K562 (cell line): ENCODE results near the gene PLCB1. TPM values are rescaled to one million over a fixed set of nuclear protein-coding genes. Genes with fewer than 3 reads are reported as not detected.

Experiments used
- ATAC-seq: fragments of 200-7000 bp; cut with Tn5 transposase; 3 replicates; pipeline ENCODE4 v1.9.1; 2020; ENCODE audit warnings: moderate library complexity
- BruUV-seq: library from RNA; stranded (reverse); fragments of 400-500 nt; replicated peaks from 2 replicates; lab custom pipeline; 2021; lab: Mats Ljungman, UMichigan
- CTCF ChIA-PET: fragments of 300-600 bp; formaldehyde crosslinking; extraction: SDS; loops from one replicate; lab custom pipeline; 2021; ENCODE audit warnings: low intra/inter-chr PET ratio; lab: Yijun Ruan, JAX
- POLR2A ChIA-PET: fragments of 300-600, 350-650 bp; sonication (Branson Sonifier 250); formaldehyde crosslinking; extraction: SDS; loops from one replicate; lab custom pipeline; 2021; ENCODE audit warnings: antibody characterized with exemption, inconsistent platforms; lab: Yijun Ruan, JAX
- DNase-seq, 4 experiments: peaks; one replicate each; pipeline versions ENCODE4 v3.0.0 to v3.0.0-alpha.2; 2011 to 2018; ENCODE audit warnings: low spot score in 3 of 4, mixed read lengths in 3 of 4; ENCODE audit errors: extremely low read depth in 1 of 4
- FAIRE-seq: peaks from 2 replicates; lab custom pipeline; 2011; peaks lifted over from hg19 to GRCh38; lab: Jason Lieb, UNC
- H2AFZ ChIP-seq: 2 replicates; pipeline ENCODE4 v1.6.0; 2011; ENCODE audit warnings: low read depth, low read length, control low read depth, inconsistent platforms
- H3K27ac ChIP-seq: fragments of 200-600 bp; 3 replicates; pipeline ENCODE4 v1.8.0; 2011; ENCODE audit warnings: low read depth, mild to moderate bottlenecking, control low read depth, inconsistent platforms, low read length, moderate library complexity, mixed read lengths; ENCODE audit errors: extremely low read depth
- H3K27me3 ChIP-seq, 2 experiments: fragments of 300-600 bp in 1 of 2; 2 replicates in 1 of 2; 3 replicates in 1 of 2; pipeline versions ENCODE4 v1.6.0 to v1.8.0; 2011; ENCODE audit warnings: inconsistent platforms in 2 of 2, low read length in 2 of 2, mild to moderate bottlenecking in 1 of 2, mixed read lengths in 1 of 2, moderate library complexity in 1 of 2; ENCODE audit not compliant: control insufficient read depth in 2 of 2, insufficient read depth in 2 of 2
- H3K36me3 ChIP-seq: fragments of 300-600 bp; 3 replicates; pipeline ENCODE4 v1.8.0; 2011; ENCODE audit warnings: mild to moderate bottlenecking, low read length, inconsistent platforms; ENCODE audit not compliant: control insufficient read depth, insufficient read depth
- H3K4me1 ChIP-seq, 2 experiments: fragments of 200-600 bp in 1 of 2; replicated peaks in 1 of 2; 2 replicates in 1 of 2; 3 replicates in 1 of 2; pipeline versions ENCODE4 v1.5.1 to v1.8.0; 2011; ENCODE audit warnings: inconsistent platforms in 2 of 2, low read length in 2 of 2, mild to moderate bottlenecking in 1 of 2, mixed read lengths in 1 of 2, moderate library complexity in 1 of 2; ENCODE audit not compliant: control insufficient read depth in 2 of 2, insufficient read depth in 2 of 2
- H3K4me2 ChIP-seq: 2 replicates; pipeline ENCODE4 v1.6.1; 2011; ENCODE audit warnings: low read length, control low read depth, inconsistent platforms, mixed read lengths; ENCODE audit not compliant: insufficient read depth
- H3K4me3 ChIP-seq: fragments of 200-600 bp; sonication (generic), shearing (Covaris generic); 2 replicates; pipeline ENCODE4 v1.5.1; 2016; ENCODE audit warnings: control low read depth, inconsistent platforms
- H3K79me2 ChIP-seq: fragments of 200-600 bp; 3 replicates; pipeline ENCODE4 v1.8.0; 2011; ENCODE audit warnings: low read length, inconsistent platforms; ENCODE audit not compliant: control insufficient read depth, insufficient read depth
- H3K9ac ChIP-seq, 2 experiments: 2 replicates each; pipeline versions ENCODE4 v1.6.0 to v1.6.1; 2011; ENCODE audit warnings: low read depth in 2 of 2, low read length in 2 of 2, control low read depth in 1 of 2, inconsistent platforms in 1 of 2, mild to moderate bottlenecking in 1 of 2, mixed read lengths in 1 of 2; ENCODE audit not compliant: insufficient read depth in 1 of 2
- H3K9me1 ChIP-seq: one replicate; pipeline ENCODE4 v1.6.0; 2011; ENCODE audit warnings: inconsistent platforms, mild to moderate bottlenecking, low read length, moderate library complexity; ENCODE audit not compliant: control insufficient read depth, insufficient read depth
- H3K9me3 ChIP-seq: replicated peaks from 2 replicates; pipeline ENCODE4 v1.5.1; 2011; ENCODE audit warnings: low read depth, low read length, inconsistent platforms; ENCODE audit not compliant: control insufficient read depth, insufficient read depth
- H4K20me1 ChIP-seq: replicated peaks from 2 replicates; pipeline ENCODE4 v1.6.1; 2011; ENCODE audit warnings: low read length, inconsistent platforms, mixed read lengths; ENCODE audit not compliant: control insufficient read depth, insufficient read depth
- EP300 ChIP-seq: IDR thresholded peaks from 2 replicates; pipeline ENCODE4 v1.6.1; 2012; ENCODE audit warnings: low read length, improper control_type of control experiment
- GABPB2 ChIP-seq: fragments of 250-450 bp; sonication (Bioruptor Pico); conservative IDR thresholded peaks from 2 replicates; pipeline ENCODE4 v1.5.1; 2021; ENCODE audit warnings: mild to moderate bottlenecking
- NCOR1 ChIP-seq: fragments of 450-650 bp; IDR thresholded peaks from 2 replicates; pipeline ENCODE4 v1.6.1; 2016; ENCODE audit warnings: mild to moderate bottlenecking, moderate library complexity
- TFAM ChIP-seq: fragments of 250-450 bp; sonication (Bioruptor Pico); conservative IDR thresholded peaks from 2 replicates; pipeline ENCODE4 v1.5.0; 2021; ENCODE audit warnings: mild to moderate bottlenecking, moderate library complexity
- ZNF551 ChIP-seq: fragments of 250-450 bp; sonication (Bioruptor Pico); IDR thresholded peaks from 2 replicates; pipeline ENCODE4 v1.5.0; 2021; ENCODE audit warnings: mild to moderate bottlenecking, moderate library complexity
- ZNF778 ChIP-seq: fragments of 450-650 bp; formaldehyde crosslinking; IDR thresholded peaks from 2 replicates; pipeline ENCODE4 v1.4.0; 2020; ENCODE audit warnings: mild to moderate bottlenecking, moderate library complexity
- WGBS: fragments of 100-300 bp; shearing (Covaris generic); methylation state at CpG from one replicate; pipeline ENCODE4 v1.1.6; 2016; ENCODE audit warnings: low coverage, mixed read lengths; ENCODE audit not compliant: insufficient coverage; ENCODE audit errors: missing lambda C conversion rate; 5-methylcytosine and 5-hydroxymethylcytosine counted together
- in situ Hi-C: fragments of 300-500 bp; cut with MboI; formaldehyde crosslinking; loops from 4 replicates; pipeline ENCODE4 v1.15.0; 2018; ENCODE audit warnings: inconsistent platforms, mixed read lengths
- intact Hi-C: fragments of 100-400 bp; cut with micrococcal nuclease; formaldehyde crosslinking; loops from 2 replicates; pipeline ENCODE4 v1.14.2; 2022
- polyA plus RNA-seq, 8 experiments: library from polyadenylated mRNA; depleted of rRNA in 4 of 8; stranded (reverse) in 5 of 8; unstranded in 3 of 8; fragments of >200 nt; fragmentation: Nextera tagmentation in 2 of 8; fragmentation: Illumina TruSeq in 1 of 8; extraction: Ambion mirVana in 2 of 8; extraction: Trizol in 1 of 8; gene quantifications; 2 replicates each; pipeline versions ENCODE4 v1.2.1 to v1.2.3, GENCODE V29; 2011 to 2014; ENCODE audit warnings: inconsistent platforms in 1 of 8, missing spikeins in 1 of 8
- total RNA-seq, 7 experiments: library from RNA; depleted of rRNA in 6 of 7; stranded (reverse); fragments of >200 nt in 6 of 7; fragmentation: Illumina TruSeq in 2 of 7; extraction: Trizol in 2 of 7; gene quantifications; 2 replicates each; pipeline versions ENCODE4 v1.2.1 to v1.2.3, GENCODE V29; 2011 to 2021; ENCODE audit warnings: low replicate concordance in 1 of 7
- TF ChIP-seq, protein P1 (sequence below), 2 experiments: fragments of 450-650 bp; IDR thresholded peaks; 2 replicates each; pipeline ENCODE4 v1.6.1; 2016; ENCODE audit warnings: mild to moderate bottlenecking in 2 of 2, borderline replicate concordance in 1 of 2, low read depth in 1 of 2, moderate library complexity in 1 of 2

The PLCB1 gene
- total and polyA plus RNA-seq, 9 of the 15 experiments (the other 6 are each of a cell fraction or from before 2014, with no cell fraction given) = 0.34 to 3.1 (median 1.3) TPM

GRCh38 chr20:8342391-8342790, 210.3 kb downstream of the PLCB1 start:
- no TSS peak for BruUV-seq
- Histone ChIP-seq H3K4me1 (no peaks in the 10 kb centered on the region), H2AFZ (no peak overlapping the region), H3K9ac (no peak overlapping the region), H4K20me1 (no peaks in the 10 kb centered on the region), H3K9me3 (no peaks in the 10 kb centered on the region), H3K27ac (no peak overlapping the region), H3K27me3 (no peaks in the 10 kb centered on the region), H3K36me3 (no peaks in the 10 kb centered on the region), H3K9me1 (no peaks in the 10 kb centered on the region), H3K79me2 (no peaks in the 10 kb centered on the region), H3K4me3 (no peak overlapping the region), H3K4me2 (no peak overlapping the region)
- WGBS = 0% methylated on average over 3 of the region's 3 CpGs
- in situ Hi-C loops = no loop called here
- DNase-seq = no peak
- ChIA-PET CTCF (no interaction called here), POLR2A (no interaction called here)
- no peak for TF ChIP-seq TFAM (CRISPR knock-in tag)
- intact Hi-C loops = no loop called here
- no peak for FAIRE-seq
- ATAC-seq = no peak

GRCh38 chr20:8344106-8344505, 212.0 kb downstream of the PLCB1 start:
- H3K4me3 ChIP-seq = no peak overlapping the region
- H3K36me3 ChIP-seq = no peaks in the 10 kb centered on the region
- in situ Hi-C loops (no loop called here), intact Hi-C loops (no loop called here)
- no TSS peak for BruUV-seq
- no peaks in the 10 kb centered on the region for H3K4me1 ChIP-seq
- no peaks in the 10 kb centered on the region for H3K79me2 ChIP-seq
- CTCF ChIA-PET = no interaction called here
- no peak overlapping the region for H2AFZ ChIP-seq
- no peak overlapping the region for H3K27ac ChIP-seq
- ATAC-seq = no peak
- 0% methylated on average over 3 of the region's 3 CpGs for WGBS
- POLR2A ChIA-PET = no interaction called here
- DNase-seq = no peak
- no peaks in the 10 kb centered on the region for H4K20me1 ChIP-seq
- no peak overlapping the region for H3K4me2 ChIP-seq
- H3K27me3 ChIP-seq = no peaks in the 10 kb centered on the region
- H3K9ac ChIP-seq = no peak overlapping the region
- FAIRE-seq = no peak
- H3K9me3 ChIP-seq = no peaks in the 10 kb centered on the region
- no peaks in the 10 kb centered on the region for H3K9me1 ChIP-seq
- no peak for TF ChIP-seq GABPB2 (CRISPR knock-in tag)
- TF ChIP-seq, protein P1, sequence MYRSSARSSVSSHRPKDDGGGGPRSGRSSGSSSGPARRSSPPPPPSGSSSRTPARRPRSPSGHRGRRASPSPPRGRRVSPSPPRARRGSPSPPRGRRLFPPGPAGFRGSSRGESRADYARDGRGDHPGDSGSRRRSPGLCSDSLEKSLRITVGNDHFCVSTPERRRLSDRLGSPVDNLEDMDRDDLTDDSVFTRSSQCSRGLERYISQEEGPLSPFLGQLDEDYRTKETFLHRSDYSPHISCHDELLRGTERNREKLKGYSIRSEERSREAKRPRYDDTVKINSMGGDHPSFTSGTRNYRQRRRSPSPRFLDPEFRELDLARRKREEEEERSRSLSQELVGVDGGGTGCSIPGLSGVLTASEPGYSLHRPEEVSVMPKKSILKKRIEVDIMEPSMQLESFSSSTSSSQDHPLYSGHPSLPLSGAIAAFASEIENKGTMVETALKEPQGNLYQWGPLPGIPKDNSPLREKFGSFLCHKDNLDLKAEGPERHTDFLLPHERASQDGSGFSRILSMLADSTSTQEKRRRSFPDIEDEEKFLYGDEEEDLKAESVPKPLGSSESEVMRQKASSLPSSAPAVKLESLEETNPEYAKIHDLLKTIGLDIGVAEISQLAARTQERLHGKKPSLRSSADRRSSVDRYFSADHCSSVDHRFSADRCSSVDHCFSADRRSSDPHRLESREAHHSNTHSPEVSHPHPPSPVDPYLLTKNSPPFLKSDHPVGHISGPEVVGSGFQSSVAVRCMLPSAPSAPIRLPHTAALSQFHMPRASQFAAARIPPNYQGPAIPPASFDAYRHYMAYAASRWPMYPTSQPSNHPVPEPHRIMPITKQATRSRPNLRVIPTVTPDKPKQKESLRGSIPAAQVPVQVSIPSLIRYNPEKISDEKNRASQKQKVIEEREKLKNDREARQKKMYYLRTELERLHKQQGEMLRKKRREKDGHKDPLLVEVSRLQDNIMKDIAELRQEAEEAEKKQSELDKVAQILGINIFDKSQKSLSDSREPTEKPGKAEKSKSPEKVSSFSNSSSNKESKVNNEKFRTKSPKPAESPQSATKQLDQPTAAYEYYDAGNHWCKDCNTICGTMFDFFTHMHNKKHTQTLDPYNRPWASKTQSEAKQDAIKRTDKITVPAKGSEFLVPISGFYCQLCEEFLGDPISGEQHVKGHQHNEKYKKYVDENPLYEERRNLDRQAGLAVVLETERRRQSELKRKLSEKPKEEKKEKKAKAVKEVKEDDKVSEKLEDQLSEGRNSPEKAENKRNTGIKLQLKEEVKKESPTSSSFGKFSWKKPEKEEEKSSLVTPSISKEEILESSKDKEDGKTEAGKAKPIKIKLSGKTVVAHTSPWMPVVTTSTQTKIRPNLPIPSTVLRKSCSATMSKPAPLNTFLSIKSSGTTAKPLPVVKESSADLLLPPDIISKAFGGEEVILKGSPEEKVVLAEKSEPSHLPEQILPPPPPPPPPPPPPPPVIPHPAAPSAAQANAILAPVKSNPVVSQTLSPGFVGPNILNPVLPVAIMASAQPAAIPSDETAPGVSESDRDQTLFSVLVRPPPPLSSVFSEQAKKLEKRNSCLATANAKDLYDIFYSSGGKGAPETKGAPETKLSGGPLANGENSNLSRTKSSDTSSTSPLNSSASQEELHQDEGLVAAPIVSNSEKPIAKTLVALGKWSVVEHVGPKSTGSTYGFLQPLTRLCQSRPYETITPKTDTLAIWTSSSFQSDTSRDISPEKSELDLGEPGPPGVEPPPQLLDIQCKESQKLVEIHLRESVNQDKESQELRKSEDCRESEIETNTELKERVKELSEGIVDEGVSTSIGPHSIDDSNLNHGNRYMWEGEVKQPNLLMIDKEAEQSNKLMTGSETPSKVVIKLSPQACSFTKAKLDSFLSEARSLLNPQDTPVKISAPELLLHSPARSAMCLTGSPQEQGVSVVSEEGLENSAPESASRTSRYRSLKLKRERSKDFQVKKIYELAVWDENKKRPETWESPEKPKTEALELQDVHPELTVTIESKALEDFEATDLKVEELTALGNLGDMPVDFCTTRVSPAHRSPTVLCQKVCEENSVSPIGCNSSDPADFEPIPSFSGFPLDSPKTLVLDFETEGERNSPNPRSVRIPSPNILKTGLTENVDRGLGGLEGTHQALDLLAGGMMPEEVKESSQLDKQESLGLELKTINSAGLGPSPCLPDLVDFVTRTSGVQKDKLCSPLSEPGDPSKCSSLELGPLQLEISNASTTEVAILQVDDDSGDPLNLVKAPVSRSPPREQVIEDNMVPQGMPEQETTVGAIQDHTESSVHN (IDR thresholded peaks at IDR 0.05; ENCODE audit: borderline replicate concordance in 1 of 2, low read depth in 1 of 2) = no peak
- no peak for TF ChIP-seq NCOR1
- no peak for TF ChIP-seq ZNF778
- no peak for TF ChIP-seq ZNF551 (CRISPR knock-in tag)
- no peak for TF ChIP-seq EP300
